ENCODE measurements around the gene ATOH8. TPM values are rescaled to one million over a fixed set of nuclear protein-coding genes. Genes with fewer than 3 reads are reported as not detected.

ATOH8 gene
- total and polyA plus RNA-seq, 2 donors (not counting 3 experiments of a cell fraction or from before 2014, with no cell fraction given), result 10.3 to 12.8 TPM

GRCh38 chr2:85712849-85713612 lies 40.8 kb upstream of the ATOH8 start:
- no TSS peak for BruUV-seq (replicated peaks)
- H4K20me1 ChIP-seq (replicated peaks; ENCODE audit: control insufficient read depth, extremely low read depth, insufficient read depth, low read length), result no peaks in the 10 kb centered on the region
- H3K4me2 ChIP-seq (ENCODE audit: insufficient read depth, low read length), result no peak overlapping the region
- dilution Hi-C loops (cut with MboI; ENCODE audit: extremely low pct_ligation_motif_present, low sequenced_read_pairs) (loop anchor here (25.0 kb wide), 1 partner anchor 99 kb away; no protein-coding TSS in a partner anchor), intact Hi-C loops (cut with micrococcal nuclease) (no loop called here)
- H3K9me1 ChIP-seq (replicated peaks; ENCODE audit: control insufficient read depth, extremely low read depth, insufficient read depth, low read length), result no peaks in the 10 kb centered on the region
- no peak overlapping the region for H3K9ac ChIP-seq (replicated peaks; ENCODE audit: extremely low read depth, insufficient read depth, low read length)
- TF ChIP-seq FOS (IDR thresholded peaks at IDR 0.05; ENCODE audit: borderline replicate concordance, insufficient read depth, low read length) (no peak), POLR2A (IDR thresholded peaks at IDR 0.05; ENCODE audit: low read depth, low read length) (no peak), POLR2AphosphoS5 (IDR thresholded peaks at IDR 0.05; ENCODE audit: insufficient read depth, low read depth, low read length) (no peak), JUN (IDR thresholded peaks at IDR 0.05; ENCODE audit: borderline replicate concordance, insufficient read depth, insufficient read length, low read depth) (no peak), GATA2 (IDR thresholded peaks at IDR 0.05; ENCODE audit: insufficient read depth, insufficient read length, low read depth, low read length) (no peak), CTCF (IDR thresholded peaks at IDR 0.05; ENCODE audit: extremely low read depth in 1 of 2, insufficient read depth in 1 of 2, low read depth in 1 of 2, low read length in 2 of 2) (no peak), MYC (IDR thresholded peaks at IDR 0.05; ENCODE audit: low read depth, low read length) (no peak), EZH2 (IDR thresholded peaks at IDR 0.05; ENCODE audit: borderline replicate concordance, low read depth, low read length, severe bottlenecking) (no peak)
- TF ChIP-seq, protein P1, sequence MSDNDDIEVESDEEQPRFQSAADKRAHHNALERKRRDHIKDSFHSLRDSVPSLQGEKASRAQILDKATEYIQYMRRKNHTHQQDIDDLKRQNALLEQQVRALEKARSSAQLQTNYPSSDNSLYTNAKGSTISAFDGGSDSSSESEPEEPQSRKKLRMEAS (IDR thresholded peaks at IDR 0.05; ENCODE audit: insufficient read depth, insufficient read length), result no peak
- DNase-seq (ENCODE audit: low read depth, low spot score), result peak; percentile 30
- ChIA-PET POLR2A (no interaction called here), CTCF (interaction anchor here (0.7 to 2.7 kb wide), 7 partner anchors 10 to 115 kb away, joined by 3 to 15 read pairs (median 4); no protein-coding TSS in a partner anchor)
- FAIRE-seq, result no peak
- H2AFZ ChIP-seq (ENCODE audit: low read depth, low read length), result no peak overlapping the region
- no peaks in the 10 kb centered on the region for H3K9me3 ChIP-seq (replicated peaks; ENCODE audit: control insufficient read depth, insufficient read depth, low read length)
- H3K4me1 ChIP-seq (ENCODE audit: control insufficient read depth, extremely low read depth, insufficient read depth, low read length), result peaks cover 9% of the 10 kb centered on the region
- no peaks in the 10 kb centered on the region for H3K36me3 ChIP-seq (ENCODE audit: control insufficient read depth in 2 of 2, extremely low read depth in 1 of 2, insufficient read depth in 2 of 2, low read length in 2 of 2)
- H3K4me3 ChIP-seq (replicated peaks in 1 of 3; ENCODE audit: insufficient read depth in 1 of 3, low read depth in 1 of 3, low read length in 3 of 3), result no peak overlapping the region
- H3K27ac ChIP-seq (ENCODE audit: insufficient read depth, low read depth, low read length), result no peak overlapping the region
- H3K79me2 ChIP-seq (ENCODE audit: control insufficient read depth, insufficient read depth, low read length), result no peaks in the 10 kb centered on the region
- H3K27me3 ChIP-seq (ENCODE audit: control insufficient read depth in 2 of 2, insufficient read depth in 2 of 2, low read length in 2 of 2), result peaks cover 2% of the 10 kb centered on the region in 2 experiments

All from endothelial cell of umbilical vein (primary cell).